Stimulated activated effector memory CD8-positive, alpha-beta T cell treated with anti-CD3 and anti-CD28 coated beads, Interleukin-12 subunit alpha, Interleukin-12 subunit beta, amount 100 ng/mL, for 72 hours (primary cell): ENCODE results near the gene PPA2.

Experiments used
- ATAC-seq: fragments of 150-1000 bp; cut with Tn5 transposase; 2 replicates; pipeline ENCODE4 v1.10.0; 2021
- DNase-seq, 2 donors: peaks; one replicate each; pipeline ENCODE4 v3.0.0; 2021 to 2022; ENCODE audit warnings: low spot score in 2 of 2
- H3K27ac Mint-ChIP-seq: one replicate; pipeline ENCODE4 v1.8.0; 2022; ENCODE audit warnings: mild to moderate bottlenecking, mixed read lengths
- H3K36me3 Mint-ChIP-seq: one replicate; pipeline ENCODE4 v1.8.0; 2022; ENCODE audit warnings: mild to moderate bottlenecking, mixed read lengths
- H3K4me1 Mint-ChIP-seq: one replicate; pipeline ENCODE4 v1.8.0; 2022; ENCODE audit warnings: mixed read lengths
- H3K4me3 Mint-ChIP-seq: one replicate; pipeline ENCODE4 v1.8.0; 2022; ENCODE audit warnings: mild to moderate bottlenecking, mixed read lengths
- H3K9me3 Mint-ChIP-seq: one replicate; pipeline ENCODE4 v1.8.0; 2022; ENCODE audit warnings: mixed read lengths

PPA2 gene

GRCh38 chr4:105386012-105386411, 87.8 kb downstream of the PPA2 start:
- DNase-seq, result no peak
- H3K4me1 Mint-ChIP-seq, result no peaks in the 10 kb centered on the region
- no peak for ATAC-seq
- H3K36me3 Mint-ChIP-seq, result peaks cover 71% of the 10 kb centered on the region
- no peaks in the 10 kb centered on the region for H3K9me3 Mint-ChIP-seq
- no peak overlapping the region for H3K4me3 Mint-ChIP-seq
- H3K27ac Mint-ChIP-seq, result no peak overlapping the region

DNA sequence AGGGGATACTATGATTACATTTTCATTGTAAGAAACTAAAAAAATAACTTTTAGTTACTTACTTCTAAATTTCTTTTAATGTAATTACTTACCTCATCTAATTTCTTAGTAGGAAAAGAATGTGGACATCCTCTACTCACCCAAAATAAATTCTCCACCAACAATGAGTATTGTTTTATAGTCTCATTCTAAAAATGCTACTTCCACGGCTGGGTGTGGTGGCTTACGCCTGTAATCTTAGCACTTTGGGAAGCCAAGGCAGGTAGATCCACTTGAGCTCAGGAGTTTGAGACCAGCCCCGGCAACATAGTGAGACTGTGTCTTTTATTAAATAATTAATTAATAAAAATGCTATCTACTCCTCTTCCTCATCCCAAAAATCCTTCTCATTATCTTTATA, 99.8 kb downstream of the PPA2 start:
- H3K36me3 Mint-ChIP-seq, result peaks cover 34% of the 10 kb centered on the region
- no peak overlapping the region for H3K4me3 Mint-ChIP-seq
- H3K4me1 Mint-ChIP-seq, result no peaks in the 10 kb centered on the region
- DNase-seq (no peak), ATAC-seq (no peak)
- H3K9me3 Mint-ChIP-seq, result no peaks in the 10 kb centered on the region
- H3K27ac Mint-ChIP-seq, result no peak overlapping the region

- DNase-seq (no peak), ATAC-seq (no peak)
- Mint-ChIP-seq H3K27ac (no peak overlapping the region), H3K4me1 (no peaks in the 10 kb centered on the region), H3K9me3 (peaks cover under 1% of the 10 kb centered on the region), H3K4me3 (no peak overlapping the region), H3K36me3 (peaks cover 42% of the 10 kb centered on the region)
These were observed 100.5 kb downstream of the PPA2 start for GRCh38 chr4:105373324-105373723.

DNA sequence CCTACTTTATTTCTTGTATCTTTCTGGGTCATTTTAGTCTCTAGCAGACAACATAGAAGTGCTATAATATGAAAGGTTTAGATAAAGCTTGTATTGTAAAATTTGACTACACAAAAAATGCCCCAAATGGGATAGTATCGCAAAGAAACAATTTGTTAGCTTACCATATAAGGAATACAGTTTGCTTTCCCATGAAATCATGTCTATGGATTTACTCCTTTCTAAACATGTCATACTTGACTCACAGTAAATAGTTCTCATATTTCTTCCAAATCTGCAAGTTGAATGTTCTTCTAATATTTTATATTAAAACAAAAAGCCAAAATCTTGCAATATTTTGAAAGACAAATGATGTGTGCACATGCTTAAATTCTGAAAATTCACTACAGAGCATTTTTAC, 103.9 kb downstream of the PPA2 start:
- Mint-ChIP-seq H3K4me3 (no peak overlapping the region), H3K27ac (no peak overlapping the region), H3K36me3 (peaks cover 34% of the 10 kb centered on the region), H3K4me1 (no peaks in the 10 kb centered on the region), H3K9me3 (peaks cover 7% of the 10 kb centered on the region)
- ATAC-seq (no peak), DNase-seq (no peak)

DNA sequence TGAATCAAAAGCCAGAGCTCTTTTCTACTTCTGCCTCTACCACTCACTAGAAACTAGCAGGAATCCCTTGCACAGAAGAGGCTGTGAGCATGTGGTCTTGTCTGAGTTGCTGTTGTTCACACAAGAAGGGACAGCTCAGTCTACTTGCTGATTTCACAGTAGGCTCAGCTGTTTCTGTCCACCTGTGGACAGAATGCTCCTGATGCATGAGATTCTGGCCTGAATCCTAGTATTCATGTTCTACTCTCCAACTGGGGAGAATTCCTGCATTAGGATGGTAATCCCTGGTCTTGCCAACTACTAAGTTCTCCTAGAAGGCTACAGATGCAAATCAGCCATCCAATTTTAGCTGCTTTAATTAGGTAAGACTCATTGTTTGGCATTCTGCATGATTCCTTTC, 112.8 kb downstream of the PPA2 start:
- Mint-ChIP-seq H3K4me3 (no peak overlapping the region), H3K9me3 (peaks cover 3% of the 10 kb centered on the region), H3K27ac (no peak overlapping the region), H3K36me3 (peaks cover 5% of the 10 kb centered on the region), H3K4me1 (no peaks in the 10 kb centered on the region)
- no peak for DNase-seq
- ATAC-seq, result no peak

GRCh38 chr4:105357258-105357980, 116.4 kb downstream of the PPA2 start:
- H3K27ac Mint-ChIP-seq, result no peak overlapping the region
- no peak for ATAC-seq
- H3K36me3 Mint-ChIP-seq, result peaks cover 5% of the 10 kb centered on the region
- H3K4me1 Mint-ChIP-seq, result peaks cover 13% of the 10 kb centered on the region
- no peaks in the 10 kb centered on the region for H3K9me3 Mint-ChIP-seq
- no peak overlapping the region for H3K4me3 Mint-ChIP-seq
- DNase-seq, result no peak

- peaks cover 21% of the 10 kb centered on the region for H3K4me1 Mint-ChIP-seq
- peaks cover 5% of the 10 kb centered on the region for H3K36me3 Mint-ChIP-seq
- H3K9me3 Mint-ChIP-seq, result no peaks in the 10 kb centered on the region
- DNase-seq (no peak), ATAC-seq (no peak)
- H3K27ac Mint-ChIP-seq, result no peak overlapping the region
- H3K4me3 Mint-ChIP-seq, result no peak overlapping the region
These were observed 117.7 kb downstream of the PPA2 start for GRCh38 chr4:105356194-105356593.

GRCh38 chr4:105352826-105353225, 121.0 kb downstream of the PPA2 start:
- H3K36me3 Mint-ChIP-seq, result no peaks in the 10 kb centered on the region
- H3K27ac Mint-ChIP-seq, result peak overlapping the region; percentile 36
- peaks cover 21% of the 10 kb centered on the region for H3K4me1 Mint-ChIP-seq
- H3K9me3 Mint-ChIP-seq, result no peaks in the 10 kb centered on the region
- H3K4me3 Mint-ChIP-seq, result peak overlapping the region; percentile 37
- ATAC-seq (peak; percentile 95), DNase-seq (no peak)

- Mint-ChIP-seq H3K36me3 (no peaks in the 10 kb centered on the region), H3K27ac (no peak overlapping the region), H3K4me3 (no peak overlapping the region), H3K4me1 (peaks cover 21% of the 10 kb centered on the region), H3K9me3 (no peaks in the 10 kb centered on the region)
- DNase-seq, result no peak
- ATAC-seq, result no peak
These were observed 122.0 kb downstream of the PPA2 start for GRCh38 chr4:105351861-105352260.

- DNase-seq (no peak), ATAC-seq (no peak)
- H3K36me3 Mint-ChIP-seq, result no peaks in the 10 kb centered on the region
- H3K9me3 Mint-ChIP-seq, result no peaks in the 10 kb centered on the region
- H3K4me1 Mint-ChIP-seq, result peaks cover 21% of the 10 kb centered on the region
- H3K4me3 Mint-ChIP-seq, result no peak overlapping the region
- no peak overlapping the region for H3K27ac Mint-ChIP-seq
These were observed 122.9 kb downstream of the PPA2 start for GRCh38 chr4:105350859-105351490.

GRCh38 chr4:105348719-105349118, 125.1 kb downstream of the PPA2 start:
- Mint-ChIP-seq H3K4me1 (peaks cover 20% of the 10 kb centered on the region), H3K9me3 (no peaks in the 10 kb centered on the region), H3K36me3 (no peaks in the 10 kb centered on the region), H3K27ac (no peak overlapping the region), H3K4me3 (no peak overlapping the region)
- DNase-seq, result no peak
- no peak for ATAC-seq

DNA sequence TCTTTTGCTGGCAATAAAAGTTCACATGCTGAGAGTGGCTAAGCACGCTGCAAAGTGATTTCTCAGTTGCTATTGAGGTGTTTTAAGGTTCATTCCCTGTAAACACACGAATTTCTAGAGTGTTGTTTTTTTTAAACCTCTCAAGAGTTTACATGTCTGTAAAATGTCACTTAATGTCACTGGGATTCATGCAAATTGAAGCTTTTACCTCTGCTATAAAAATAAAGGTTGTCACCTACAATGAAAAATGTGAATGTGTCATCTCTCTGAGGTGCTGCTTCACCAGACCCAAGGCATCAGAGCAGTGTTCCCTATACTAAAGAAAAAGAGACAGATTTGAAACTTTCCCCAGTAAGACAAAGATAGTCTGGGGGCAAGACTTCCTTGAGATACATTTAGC, 127.0 kb downstream of the PPA2 start:
- Mint-ChIP-seq H3K36me3 (no peaks in the 10 kb centered on the region), H3K27ac (no peak overlapping the region), H3K4me3 (no peak overlapping the region), H3K9me3 (no peaks in the 10 kb centered on the region), H3K4me1 (peaks cover 2% of the 10 kb centered on the region)
- DNase-seq, result no peak
- ATAC-seq, result no peak

GRCh38 chr4:105345838-105346237, 128.0 kb downstream of the PPA2 start:
- peak; percentile 75 for ATAC-seq
- Mint-ChIP-seq H3K9me3 (no peaks in the 10 kb centered on the region), H3K36me3 (no peaks in the 10 kb centered on the region), H3K4me3 (no peak overlapping the region), H3K4me1 (no peaks in the 10 kb centered on the region), H3K27ac (no peak overlapping the region)
- DNase-seq, result no peak

DNA sequence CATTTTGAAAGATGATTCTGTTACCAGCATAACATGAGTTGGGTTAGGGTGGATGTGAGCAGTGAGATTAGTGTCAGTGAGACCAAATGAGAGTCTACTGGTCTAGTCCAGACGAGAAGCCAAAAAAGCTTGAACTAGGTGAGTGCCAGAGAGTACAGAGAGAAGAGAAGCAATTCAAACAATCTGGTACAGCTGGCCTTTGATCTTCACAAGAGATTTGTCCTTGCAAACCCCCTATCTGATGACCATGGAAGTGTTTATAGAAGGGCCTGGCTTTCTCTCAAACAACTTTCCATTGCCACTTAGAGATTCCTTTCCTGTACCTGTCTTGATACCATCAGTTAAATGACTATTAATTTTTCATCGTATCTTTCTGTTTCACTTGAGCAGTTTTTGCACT, 128.5 kb downstream of the PPA2 start:
- Mint-ChIP-seq H3K4me1 (no peaks in the 10 kb centered on the region), H3K27ac (no peak overlapping the region), H3K4me3 (no peak overlapping the region), H3K9me3 (no peaks in the 10 kb centered on the region), H3K36me3 (no peaks in the 10 kb centered on the region)
- DNase-seq (no peak), ATAC-seq (no peak)

DNA sequence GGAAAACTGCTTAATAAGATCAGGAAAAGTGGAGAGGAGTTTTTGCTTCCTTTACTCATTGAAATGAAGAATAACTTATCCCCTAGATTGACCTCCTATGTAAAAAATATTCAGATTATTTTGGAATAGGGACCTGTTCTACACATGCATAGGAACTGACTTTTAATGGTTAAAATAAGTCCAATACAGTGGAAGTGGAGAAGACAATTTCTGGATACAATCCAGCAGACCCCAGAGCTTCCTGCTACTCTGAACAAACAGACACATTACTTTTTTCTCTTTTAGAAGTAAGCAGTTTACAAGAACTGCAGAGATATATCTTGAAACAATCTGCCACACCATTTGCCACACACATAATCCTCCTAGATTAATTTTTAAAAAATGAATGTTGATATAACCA, 129.7 kb downstream of the PPA2 start:
- no peak overlapping the region for H3K4me3 Mint-ChIP-seq
- H3K27ac Mint-ChIP-seq, result no peak overlapping the region
- H3K36me3 Mint-ChIP-seq, result no peaks in the 10 kb centered on the region
- no peak for ATAC-seq
- H3K9me3 Mint-ChIP-seq, result no peaks in the 10 kb centered on the region
- no peak for DNase-seq
- no peaks in the 10 kb centered on the region for H3K4me1 Mint-ChIP-seq

DNA sequence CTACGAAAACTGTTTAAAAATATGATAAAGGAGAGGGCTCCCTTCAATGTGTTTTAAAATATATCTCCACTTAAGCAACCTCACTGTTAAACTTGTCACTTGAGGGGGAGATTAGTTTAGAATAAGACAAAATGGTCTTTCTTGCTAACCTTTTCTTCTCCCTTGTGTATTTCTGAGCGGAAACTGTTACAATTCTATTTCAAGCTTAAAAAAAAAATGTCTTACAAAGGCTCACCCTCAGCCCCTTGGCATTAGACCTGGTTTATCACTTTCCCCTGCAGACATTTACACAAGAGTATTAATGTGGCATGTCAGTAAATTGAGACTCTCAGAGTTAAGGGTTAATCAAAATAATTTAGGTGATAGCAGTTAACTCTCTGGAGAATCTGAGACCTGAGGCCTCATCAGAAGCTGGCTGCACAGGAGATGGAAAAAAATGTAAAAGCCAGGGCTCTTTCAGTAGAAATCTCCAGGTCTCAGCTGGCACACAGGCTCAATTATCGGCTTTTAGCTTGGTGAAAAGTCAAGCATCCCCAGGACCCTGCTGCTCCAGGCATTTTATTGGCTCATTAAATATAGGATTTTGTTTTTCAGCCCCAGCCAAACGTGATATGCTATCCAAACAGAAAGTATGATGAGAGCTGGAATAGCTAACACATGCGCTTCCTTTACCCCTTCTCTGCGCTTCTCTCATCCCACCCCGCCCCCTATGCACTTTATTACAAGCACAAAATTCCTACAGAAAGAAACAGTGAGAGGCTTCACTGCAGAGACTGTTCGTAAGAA, 130.5 kb downstream of the PPA2 start:
- no peak overlapping the region for H3K4me3 Mint-ChIP-seq
- H3K36me3 Mint-ChIP-seq, result no peaks in the 10 kb centered on the region
- DNase-seq (no peak), ATAC-seq (no peak)
- no peaks in the 10 kb centered on the region for H3K4me1 Mint-ChIP-seq
- H3K27ac Mint-ChIP-seq, result no peak overlapping the region
- no peaks in the 10 kb centered on the region for H3K9me3 Mint-ChIP-seq
